Left forelimb (tissue), 1 donor: ENCODE measurements around the gene ANTXRL.
"Not testable (repeated sequence)": the region's sequence is repeated elsewhere in the genome, so short reads cannot be mapped to it uniquely, and the experiment has no call there.

Source experiments
- DNase-seq: peaks from one replicate; pipeline ENCODE4 v3.0.0-alpha.2; 2018; ENCODE audit warnings: low spot score

Gene ANTXRL

GRCh38 chr10:46254467-46254866, 32.3 kb upstream of the ANTXRL start:
- DNase-seq = no peak

- not testable (repeated sequence) for DNase-seq
These were observed 31.6 kb upstream of the ANTXRL start for GRCh38 chr10:46255210-46255609.

DNA sequence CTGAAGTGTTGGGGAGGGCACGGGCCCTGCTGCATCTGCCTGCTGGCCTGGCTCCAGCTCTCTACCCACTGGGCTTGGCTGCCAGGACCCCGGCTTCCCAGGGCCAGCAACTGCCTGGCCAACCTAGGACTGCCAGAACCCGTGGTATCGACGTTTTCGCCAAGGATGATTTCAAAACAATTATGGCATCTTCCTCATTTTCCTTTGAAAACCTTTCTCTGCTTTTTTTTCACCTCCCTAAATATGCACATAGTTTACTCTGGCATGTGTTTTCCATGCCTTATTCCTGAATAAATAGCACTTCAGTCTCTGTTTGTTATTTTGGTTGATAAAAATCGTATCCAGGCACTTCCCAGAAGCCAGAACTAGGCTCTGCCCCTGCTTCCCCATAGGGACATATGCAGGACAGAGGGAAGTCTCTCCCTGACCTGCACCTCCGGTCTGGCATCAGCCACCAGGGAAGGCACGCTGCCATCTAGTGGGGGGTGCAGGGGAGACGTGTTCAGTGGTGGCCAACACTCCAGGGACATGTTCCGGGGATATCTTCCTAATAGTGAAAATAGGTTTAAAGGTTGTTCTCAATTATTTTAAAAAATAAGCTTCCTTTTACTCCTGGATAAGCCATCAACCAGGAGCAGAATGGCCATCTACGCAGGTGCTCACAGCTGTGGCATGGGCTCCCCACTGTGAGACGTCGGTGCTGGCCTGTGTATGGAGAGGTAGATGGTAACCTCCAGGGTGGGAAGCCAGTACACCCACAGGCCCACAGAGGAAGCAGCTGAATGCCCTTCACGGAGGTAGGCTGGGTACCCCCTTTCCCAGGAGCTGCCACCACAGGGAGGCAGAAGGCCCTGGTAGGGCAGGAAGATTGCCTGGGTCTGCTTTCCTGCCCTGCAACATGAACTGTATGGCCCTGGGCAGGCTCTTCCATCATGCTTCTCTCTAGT, 30.7 kb upstream of the ANTXRL start:
- no peak for DNase-seq

GRCh38 chr10:46257099-46257498, 29.7 kb upstream of the ANTXRL start:
- DNase-seq = no peak

- not testable (repeated sequence) for DNase-seq
These were observed 23.8 kb upstream of the ANTXRL start for GRCh38 chr10:46262906-46263560.

DNA sequence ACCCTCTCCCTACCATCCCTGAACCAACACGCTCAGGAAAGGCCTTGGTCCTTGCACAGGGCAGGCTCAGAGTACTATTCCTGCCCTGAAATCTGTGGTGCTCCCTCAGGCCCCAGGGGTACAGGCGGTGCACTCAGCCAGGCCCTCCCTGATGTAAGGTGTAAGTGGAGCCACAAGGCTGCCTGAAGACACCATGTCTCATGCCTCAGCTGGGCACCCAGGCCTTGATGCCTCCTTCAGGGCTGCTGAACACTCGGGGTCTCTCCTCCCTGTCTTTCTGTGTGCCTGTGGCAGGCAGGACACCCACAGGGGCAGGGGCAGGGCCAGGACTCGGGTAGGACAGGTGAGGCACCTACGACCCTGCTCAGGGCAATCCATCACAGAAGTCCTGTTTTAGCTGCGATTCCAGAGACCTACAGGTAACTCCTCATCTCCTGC, 22.9 kb upstream of the ANTXRL start:
- DNase-seq = no peak

GRCh38 chr10:46264336-46264735, 22.5 kb upstream of the ANTXRL start:
- no peak for DNase-seq

DNA sequence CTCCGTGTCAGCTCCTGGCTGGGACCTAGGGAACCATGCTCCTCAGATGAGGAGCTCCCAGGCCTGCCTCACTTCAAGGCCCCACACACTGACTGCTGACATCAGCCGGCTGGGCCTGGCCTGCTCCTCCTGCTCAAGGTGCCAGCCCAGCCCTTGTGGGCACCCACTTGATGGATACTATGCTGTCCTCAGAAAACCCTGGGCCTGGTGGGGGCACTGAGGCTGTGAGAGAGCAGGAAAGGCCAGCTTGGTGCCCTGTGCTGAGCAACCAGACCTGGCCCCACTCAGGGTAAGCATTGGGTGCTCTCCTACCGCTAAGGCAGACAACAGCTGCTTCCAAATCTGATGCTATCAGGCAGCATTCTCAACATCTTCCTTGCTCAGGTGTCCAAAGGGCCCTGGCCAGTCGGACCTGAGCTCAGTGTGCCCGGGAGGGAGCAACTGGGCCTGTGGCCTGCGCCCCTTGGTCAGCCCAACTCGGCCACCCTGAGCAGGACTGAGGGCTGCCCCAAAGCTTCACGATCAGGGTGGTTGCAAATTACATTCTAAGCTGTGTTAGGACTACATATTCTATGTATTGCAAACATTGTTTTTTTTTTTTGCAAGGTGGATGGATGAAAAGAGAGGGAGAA, 21.9 kb upstream of the ANTXRL start:
- DNase-seq = no peak

DNA sequence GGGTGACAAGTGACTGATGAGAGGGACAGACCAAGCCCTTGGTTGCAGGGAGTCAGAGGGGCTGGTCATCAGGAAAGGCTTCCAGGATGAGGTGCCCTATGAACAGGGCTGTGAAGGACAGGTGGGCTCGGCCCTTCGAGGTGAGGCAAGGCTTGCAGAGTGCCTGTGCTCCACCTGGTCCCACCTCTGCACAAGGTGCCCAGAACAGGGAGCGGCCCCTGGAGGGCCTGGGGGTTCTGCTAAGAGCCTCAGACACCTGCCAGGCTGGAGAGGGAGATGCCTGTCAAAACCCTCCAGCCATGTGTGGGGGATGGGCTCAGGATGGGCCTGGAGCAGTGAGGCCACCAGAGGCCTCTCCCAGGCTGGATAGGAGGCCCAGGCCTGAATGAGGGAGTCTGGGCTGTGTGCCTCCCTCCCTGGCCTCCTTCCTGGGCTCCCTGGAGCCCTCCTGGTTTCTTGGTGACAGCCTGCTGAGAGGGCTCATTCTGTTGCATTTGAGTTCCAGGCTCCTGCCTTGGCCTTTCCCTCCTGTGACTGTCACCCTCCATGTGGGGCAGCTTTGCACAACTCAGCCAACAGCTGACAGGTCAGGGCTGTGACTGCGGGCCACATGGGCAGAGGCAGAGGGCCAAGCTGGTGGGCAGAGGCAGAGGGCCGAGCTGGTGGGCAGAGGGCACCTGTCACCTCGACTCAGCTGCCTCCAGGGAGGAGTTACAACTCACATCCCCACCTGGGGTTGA, 21.1 kb upstream of the ANTXRL start:
- DNase-seq = not testable (repeated sequence)

GRCh38 chr10:46266306-46266985, 20.4 kb upstream of the ANTXRL start:
- no peak for DNase-seq

DNA sequence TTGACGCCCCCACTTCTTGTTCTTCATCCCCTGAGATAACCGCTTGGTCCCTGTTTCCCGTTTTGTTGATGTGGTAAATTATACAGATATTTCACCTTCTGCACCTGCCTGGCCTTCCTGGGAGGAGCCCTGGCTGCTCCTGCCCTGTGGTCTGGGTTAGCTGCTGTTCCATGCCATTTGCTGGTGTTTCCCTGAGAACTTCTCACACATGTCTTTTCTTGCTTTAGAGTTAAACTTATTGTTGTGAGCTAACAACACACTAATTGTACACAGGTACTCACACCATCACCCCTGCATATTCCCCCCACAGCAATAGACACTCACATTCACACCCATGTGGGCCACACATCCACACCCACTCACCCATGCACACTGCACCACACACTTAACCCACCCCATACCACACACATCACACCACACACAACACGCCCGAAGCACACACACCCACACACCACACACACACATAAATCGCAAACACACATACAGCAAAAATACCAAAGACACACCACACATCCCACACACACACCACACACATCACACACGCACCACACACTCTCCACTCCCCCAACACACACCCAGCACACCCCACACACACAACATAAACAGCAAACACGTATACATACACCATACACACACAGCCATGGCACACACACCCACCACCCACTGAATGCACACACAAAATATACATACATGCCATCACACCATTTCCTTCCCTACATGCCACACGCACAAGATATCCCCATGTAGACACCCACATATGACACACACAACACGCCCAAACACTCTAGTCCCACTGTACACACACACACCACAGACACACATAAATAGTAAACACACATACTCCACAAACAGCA, 19.4 kb upstream of the ANTXRL start:
- DNase-seq = no peak

DNA sequence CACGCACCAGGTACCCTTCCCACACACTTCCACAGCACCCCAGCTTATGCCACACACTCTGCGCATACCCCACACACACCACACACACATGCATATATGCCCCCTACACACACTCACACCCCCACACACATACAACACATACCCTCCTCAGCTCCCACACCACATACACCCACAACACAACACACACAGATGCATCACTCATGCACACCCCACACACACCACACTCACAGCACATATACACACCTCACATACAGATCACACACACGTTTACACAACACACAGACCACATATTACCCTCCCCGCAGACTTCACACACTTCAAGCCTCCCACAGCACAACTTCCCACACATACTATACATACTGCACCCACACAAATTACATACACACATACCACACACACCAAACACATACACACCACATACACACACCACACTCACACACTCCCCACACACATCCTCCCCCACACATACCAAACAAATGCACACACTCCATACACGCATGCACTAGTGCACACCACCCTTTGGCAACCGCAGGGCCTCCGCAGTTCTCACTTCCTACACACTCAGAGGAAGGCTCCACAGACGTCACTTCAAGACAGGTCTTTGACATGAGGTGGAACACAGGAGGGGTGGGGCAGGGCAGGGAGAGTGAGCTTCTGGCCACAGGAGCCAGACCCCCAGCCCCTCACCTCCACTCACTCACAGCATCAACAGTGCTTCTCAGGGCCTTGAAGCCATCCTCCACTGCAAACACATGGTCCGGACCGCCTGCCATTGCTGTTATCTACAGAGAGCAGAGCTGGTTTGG, 18.5 kb upstream of the ANTXRL start:
- no peak for DNase-seq

- not testable (repeated sequence) for DNase-seq
These were observed 17.2 kb upstream of the ANTXRL start for GRCh38 chr10:46269554-46270053.

- DNase-seq = no peak
These were observed 16.5 kb upstream of the ANTXRL start for GRCh38 chr10:46270086-46270811.

GRCh38 chr10:46270963-46271530, 15.8 kb upstream of the ANTXRL start:
- DNase-seq = not testable (repeated sequence)

GRCh38 chr10:46271795-46272499, 14.8 kb upstream of the ANTXRL start:
- not testable (repeated sequence) for DNase-seq

GRCh38 chr10:46272863-46273415, 13.9 kb upstream of the ANTXRL start:
- peak; percentile 59 for DNase-seq
